Heart left ventricle (tissue), 13 donors: ENCODE results near the gene PLAU.

Source experiments
- POLR2A ChIP-seq, 2 donors: fragments of 450-650 bp; IDR thresholded peaks; one replicate each; pipeline ENCODE4 v1.6.1; 2017; ENCODE audit warnings: antibody characterized with exemption in 2 of 2, mild to moderate bottlenecking in 2 of 2, moderate library complexity in 2 of 2
- TF ChIP-seq, protein P1 (sequence below), 12 donors: fragments of 200-600 bp; sonication (generic) in 4 of 12; IDR thresholded peaks; one replicate each; pipeline versions ENCODE4 v1.5.0 to v1.8.0; 2018 to 2022; ENCODE audit warnings: antibody characterized with exemption in 12 of 12, mild to moderate bottlenecking in 5 of 12
- donor health status: ischemic (EF 13 %, LVEDD 7.1; RV severe dilation, severe dysfunction).
- donor health status: DM: no; HTN: yes; CAD: no.
- donor health status: DM: no; HTN: no; CAD: no.
- donor health status: ischemic (EF 25% LVEDD 6.9; RV normal size, moderate dysfunction).
- donor health status: ischemic (EF 25% LVEDD 5.7; RV mildly dilated, moderate dysfunction).
- donor health status: ischemic (EF 35%, LVEDD 5.7; RV mildly dilated, moderate dysfunction).
- donor health status: nonischemic (EF 11% LVEDD 7.7; RV severe dilation, severe dysfunction).
- donor health status: DM: yes; HTN: yes; CAD: no.
- donor health status: PGD.
- donor health status: ischemic (EF 29% LVEDD 5.4; RV normal size, mild dysfunction).
- donor health status: nonischemic (EF 23%, LVEDD 6.1; RV moderate dilation, normal function).

DNA sequence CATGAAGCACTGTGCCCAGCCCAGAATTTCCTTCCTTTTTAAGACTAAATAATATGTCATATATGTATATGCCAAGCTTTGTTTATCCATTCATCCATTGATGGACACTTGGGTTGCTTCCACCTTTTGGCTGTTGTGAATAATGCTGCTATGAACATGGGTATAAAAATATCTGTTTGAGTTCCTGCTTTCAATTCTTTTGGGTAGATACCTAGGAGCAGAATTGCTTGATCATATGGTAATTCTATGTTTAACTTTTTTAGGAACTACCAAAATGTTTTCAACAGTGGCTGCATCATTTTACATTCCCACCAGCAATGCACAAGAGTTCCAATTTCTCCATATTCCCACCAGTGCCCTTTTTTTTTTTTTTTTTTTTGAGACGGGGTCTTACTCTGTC lies 13.2 kb upstream of the PLAU start:
- TF ChIP-seq, protein P1, sequence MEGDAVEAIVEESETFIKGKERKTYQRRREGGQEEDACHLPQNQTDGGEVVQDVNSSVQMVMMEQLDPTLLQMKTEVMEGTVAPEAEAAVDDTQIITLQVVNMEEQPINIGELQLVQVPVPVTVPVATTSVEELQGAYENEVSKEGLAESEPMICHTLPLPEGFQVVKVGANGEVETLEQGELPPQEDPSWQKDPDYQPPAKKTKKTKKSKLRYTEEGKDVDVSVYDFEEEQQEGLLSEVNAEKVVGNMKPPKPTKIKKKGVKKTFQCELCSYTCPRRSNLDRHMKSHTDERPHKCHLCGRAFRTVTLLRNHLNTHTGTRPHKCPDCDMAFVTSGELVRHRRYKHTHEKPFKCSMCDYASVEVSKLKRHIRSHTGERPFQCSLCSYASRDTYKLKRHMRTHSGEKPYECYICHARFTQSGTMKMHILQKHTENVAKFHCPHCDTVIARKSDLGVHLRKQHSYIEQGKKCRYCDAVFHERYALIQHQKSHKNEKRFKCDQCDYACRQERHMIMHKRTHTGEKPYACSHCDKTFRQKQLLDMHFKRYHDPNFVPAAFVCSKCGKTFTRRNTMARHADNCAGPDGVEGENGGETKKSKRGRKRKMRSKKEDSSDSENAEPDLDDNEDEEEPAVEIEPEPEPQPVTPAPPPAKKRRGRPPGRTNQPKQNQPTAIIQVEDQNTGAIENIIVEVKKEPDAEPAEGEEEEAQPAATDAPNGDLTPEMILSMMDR (IDR thresholded peaks at IDR 0.05): no peak
- no peak for TF ChIP-seq POLR2A (IDR thresholded peaks at IDR 0.05)
